Coronary artery (tissue), 2 donors: Measurements from ENCODE around the gene KCNN1.
A peak's percentile ranks its signal among the peaks of the same experiment; 100 is the strongest.

Experiments
- DNase-seq: peaks from one replicate; pipeline ENCODE4 v3.0.0-alpha.2; 2017; ENCODE audit warnings: low spot score
- H3K27ac ChIP-seq, 2 donors: fragments of 200-600 bp; sonication (generic); one replicate each; pipeline ENCODE4 v1.5.1; 2016 to 2019
- H3K4me3 ChIP-seq: fragments of 200-600 bp; sonication (generic); 2 replicates; pipeline ENCODE4 v1.5.1; 2016; ENCODE audit warnings: mild to moderate bottlenecking, moderate library complexity
- CTCF ChIP-seq: fragments of 200-600 bp; sonication (generic); IDR thresholded peaks from one replicate; pipeline ENCODE4 v1.5.1; 2019; ENCODE audit warnings: antibody characterized with exemption

KCNN1 gene

GRCh38 chr19:17948931-17949930, 17.7 kb upstream of the KCNN1 start:
- no peak overlapping the region for H3K27ac ChIP-seq
- no peak for DNase-seq
- peak overlapping the region; percentile 78 for H3K4me3 ChIP-seq
- TF ChIP-seq CTCF: no peak

GRCh38 chr19:17949956-17950309, 17.0 kb upstream of the KCNN1 start:
- no peak for TF ChIP-seq CTCF
- H3K27ac ChIP-seq: no peak overlapping the region
- H3K4me3 ChIP-seq: peak overlapping the region; percentile 78
- no peak for DNase-seq

GRCh38 chr19:17950310-17951156, 16.4 kb upstream of the KCNN1 start:
- H3K4me3 ChIP-seq: peak overlapping the region; percentile 78
- no peak for DNase-seq

GRCh38 chr19:17951157-17951989, 15.5 kb upstream of the KCNN1 start:
- TF ChIP-seq CTCF: no peak
- Histone ChIP-seq H3K27ac (no peak overlapping the region), H3K4me3 (peak overlapping the region; percentile 53)
- no peak for DNase-seq

More at GRCh38 chr19:17950310-17951156, 16.4 kb upstream of the KCNN1 start:
- no peak for TF ChIP-seq CTCF
- no peak overlapping the region for H3K27ac ChIP-seq

- DNase-seq: no peak
- Histone ChIP-seq H3K4me3 (peak overlapping the region; percentile 53), H3K27ac (no peak overlapping the region)
- no peak for TF ChIP-seq CTCF
These were observed 14.6 kb upstream of the KCNN1 start for GRCh38 chr19:17951990-17952976.
